Measurements from ENCODE around the gene DPCD.

DPCD gene

DNA sequence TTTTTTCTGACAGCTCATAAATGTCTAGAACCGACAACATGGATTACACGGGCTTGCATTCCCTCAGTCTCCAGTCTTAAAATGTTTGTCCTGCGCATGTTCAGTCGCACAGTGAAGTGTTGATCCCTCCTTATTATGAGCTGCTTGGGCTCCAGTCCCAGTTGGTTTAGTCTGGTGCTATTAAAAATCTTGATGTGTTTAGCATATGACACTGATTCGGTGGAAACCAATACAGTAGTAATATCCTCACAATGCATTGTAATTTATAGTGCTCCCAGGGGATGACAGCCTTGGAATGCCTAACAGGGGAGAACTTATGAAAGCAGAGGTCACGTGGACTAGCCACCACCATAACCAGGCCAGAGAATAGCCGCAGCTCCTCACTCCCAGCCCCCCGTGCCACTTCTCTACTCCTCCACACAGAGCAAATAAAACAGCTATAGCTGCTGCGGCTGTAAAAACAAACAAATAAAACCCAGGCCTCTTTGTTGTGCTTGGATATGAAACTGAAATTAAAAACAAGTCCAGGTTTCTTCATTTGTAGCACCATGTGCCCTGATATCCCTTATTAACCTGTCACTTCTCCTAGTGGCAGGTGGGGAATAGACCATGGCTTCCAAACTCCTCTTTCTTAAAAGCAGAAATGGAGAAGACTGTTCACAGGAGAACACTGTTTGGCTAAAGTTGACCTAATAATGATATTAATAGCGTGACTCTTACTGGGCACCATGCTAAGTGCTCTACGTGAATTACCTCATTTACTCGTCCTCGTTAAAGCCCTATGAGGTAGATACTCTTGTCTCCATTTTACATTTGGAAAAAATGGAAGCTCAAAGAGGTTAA lies 7.7 kb downstream of the DPCD start:
- no peak overlapping the region for H3K4me3 ChIP-seq (ENCODE audit: insufficient read length, low read depth)
- H3K36me3 ChIP-seq (ENCODE audit: insufficient read depth, insufficient read length, low read length), result peaks cover 4% of the 10 kb centered on the region
- DNase-seq (ENCODE audit: low read depth, low spot score), result no peak
- TF ChIP-seq ZNF274 (IDR thresholded peaks at IDR 0.05; ENCODE audit: low read depth, low read length) (no peak), SUZ12 (IDR thresholded peaks at IDR 0.05; ENCODE audit: extremely low read depth, insufficient read depth, insufficient read length) (no peak), YY1 (IDR thresholded peaks at IDR 0.05; ENCODE audit: insufficient read depth, insufficient read length) (no peak)
- H3K9me3 ChIP-seq (ENCODE audit: insufficient read depth, low read length), result no peaks in the 10 kb centered on the region
- no peaks in the 10 kb centered on the region for H3K4me1 ChIP-seq (ENCODE audit: insufficient read depth, insufficient read length)
- no peaks in the 10 kb centered on the region for H3K27me3 ChIP-seq (ENCODE audit: insufficient read depth, insufficient read length)
- H3K9ac ChIP-seq (ENCODE audit: insufficient read length, low read depth), result no peak overlapping the region

GRCh38 chr10:101597091-101597900 lies 9.2 kb downstream of the DPCD start:
- DNase-seq (ENCODE audit: low read depth, low spot score), result no peak
- H3K4me1 ChIP-seq (ENCODE audit: insufficient read depth, insufficient read length), result peaks cover 8% of the 10 kb centered on the region
- H3K36me3 ChIP-seq (ENCODE audit: insufficient read depth, insufficient read length, low read length), result peaks cover 7% of the 10 kb centered on the region
- no peak overlapping the region for H3K9ac ChIP-seq (ENCODE audit: insufficient read length, low read depth)
- TF ChIP-seq SUZ12 (IDR thresholded peaks at IDR 0.05; ENCODE audit: extremely low read depth, insufficient read depth, insufficient read length) (no peak), YY1 (IDR thresholded peaks at IDR 0.05; ENCODE audit: insufficient read depth, insufficient read length) (no peak), ZNF274 (IDR thresholded peaks at IDR 0.05; ENCODE audit: low read depth, low read length) (no peak)
- no peak overlapping the region for H3K4me3 ChIP-seq (ENCODE audit: insufficient read length, low read depth)
- no peaks in the 10 kb centered on the region for H3K9me3 ChIP-seq (ENCODE audit: insufficient read depth, low read length)
- no peaks in the 10 kb centered on the region for H3K27me3 ChIP-seq (ENCODE audit: insufficient read depth, insufficient read length)

GRCh38 chr10:101601541-101601940 lies 13.4 kb downstream of the DPCD start:
- H3K9me3 ChIP-seq (ENCODE audit: insufficient read depth, low read length), result no peaks in the 10 kb centered on the region
- H3K4me1 ChIP-seq (ENCODE audit: insufficient read depth, insufficient read length), result peaks cover 11% of the 10 kb centered on the region
- no peaks in the 10 kb centered on the region for H3K27me3 ChIP-seq (ENCODE audit: insufficient read depth, insufficient read length)
- H3K4me3 ChIP-seq (ENCODE audit: insufficient read length, low read depth), result no peak overlapping the region
- peaks cover 15% of the 10 kb centered on the region for H3K36me3 ChIP-seq (ENCODE audit: insufficient read depth, insufficient read length, low read length)
- no peak for TF ChIP-seq ZNF274 (IDR thresholded peaks at IDR 0.05; ENCODE audit: low read depth, low read length)
- TF ChIP-seq SUZ12 (IDR thresholded peaks at IDR 0.05; ENCODE audit: extremely low read depth, insufficient read depth, insufficient read length), result no peak
- TF ChIP-seq YY1 (IDR thresholded peaks at IDR 0.05; ENCODE audit: insufficient read depth, insufficient read length), result no peak
- DNase-seq (ENCODE audit: low read depth, low spot score), result no peak
- H3K9ac ChIP-seq (ENCODE audit: insufficient read length, low read depth), result no peak overlapping the region

DNA sequence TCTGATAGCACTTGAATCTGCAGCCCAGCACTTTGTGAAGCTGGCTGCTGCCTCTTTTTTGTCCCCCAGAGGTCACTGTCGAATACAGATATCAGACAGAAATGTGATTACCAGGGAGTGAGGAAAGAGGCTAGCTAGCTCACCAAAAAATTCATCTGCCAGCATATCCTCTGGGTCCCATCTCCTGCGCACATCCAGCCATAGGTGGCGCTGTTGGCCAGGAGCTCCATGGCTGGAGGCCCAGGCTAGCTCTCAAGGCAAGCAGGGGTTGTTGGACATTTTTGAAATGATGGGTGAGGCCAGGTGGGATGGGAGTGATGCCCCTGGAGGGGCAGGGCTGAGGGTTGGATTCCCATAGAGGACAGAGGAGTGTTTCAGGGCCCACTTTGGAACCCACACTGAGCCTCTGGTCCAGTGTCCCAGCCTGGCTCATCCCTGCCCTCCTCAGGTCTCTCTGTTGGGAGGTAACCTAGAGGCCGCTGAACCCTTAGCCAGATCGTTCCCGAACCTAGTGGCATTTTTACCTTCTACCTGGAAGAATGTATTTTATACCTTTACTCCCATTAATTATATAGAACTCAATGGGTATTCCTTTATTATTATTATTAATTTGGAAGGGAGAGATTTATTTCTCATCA lies 14.8 kb downstream of the DPCD start:
- H3K9me3 ChIP-seq (ENCODE audit: insufficient read depth, low read length), result no peaks in the 10 kb centered on the region
- no peak overlapping the region for H3K9ac ChIP-seq (ENCODE audit: insufficient read length, low read depth)
- H3K4me1 ChIP-seq (ENCODE audit: insufficient read depth, insufficient read length), result peaks cover 19% of the 10 kb centered on the region
- H3K4me3 ChIP-seq (ENCODE audit: insufficient read length, low read depth), result no peak overlapping the region
- no peak for TF ChIP-seq ZNF274 (IDR thresholded peaks at IDR 0.05; ENCODE audit: low read depth, low read length)
- no peak for TF ChIP-seq SUZ12 (IDR thresholded peaks at IDR 0.05; ENCODE audit: extremely low read depth, insufficient read depth, insufficient read length)
- TF ChIP-seq YY1 (IDR thresholded peaks at IDR 0.05; ENCODE audit: insufficient read depth, insufficient read length), result no peak
- peaks cover 15% of the 10 kb centered on the region for H3K36me3 ChIP-seq (ENCODE audit: insufficient read depth, insufficient read length, low read length)
- peak; percentile 83 for DNase-seq (ENCODE audit: low read depth, low spot score)
- H3K27me3 ChIP-seq (ENCODE audit: insufficient read depth, insufficient read length), result no peaks in the 10 kb centered on the region

DNA sequence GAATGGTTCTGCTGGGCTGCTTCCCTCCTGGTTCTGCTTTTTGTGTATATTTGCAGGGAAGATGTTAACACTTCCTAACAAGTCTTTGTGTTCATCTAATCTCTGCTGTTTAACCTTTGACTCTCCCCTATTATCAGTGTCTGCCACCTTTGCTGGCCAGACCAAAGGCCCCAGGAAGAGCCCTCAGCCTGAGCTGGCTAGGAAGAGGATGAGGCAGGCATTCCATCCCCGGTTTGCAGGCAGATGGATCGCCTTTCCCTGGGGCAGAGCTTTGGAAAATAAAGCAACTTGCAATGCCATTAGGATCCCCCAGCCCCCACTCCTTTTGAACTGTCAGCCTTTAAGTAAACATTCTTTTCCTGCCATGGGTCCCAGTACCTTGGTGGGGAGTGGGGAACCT lies 19.0 kb downstream of the DPCD start:
- no peak overlapping the region for H3K9ac ChIP-seq (ENCODE audit: insufficient read length, low read depth)
- no peak overlapping the region for H3K4me3 ChIP-seq (ENCODE audit: insufficient read length, low read depth)
- H3K36me3 ChIP-seq (ENCODE audit: insufficient read depth, insufficient read length, low read length), result peaks cover 42% of the 10 kb centered on the region
- H3K27me3 ChIP-seq (ENCODE audit: insufficient read depth, insufficient read length), result no peaks in the 10 kb centered on the region
- TF ChIP-seq YY1 (IDR thresholded peaks at IDR 0.05; ENCODE audit: insufficient read depth, insufficient read length) (no peak), ZNF274 (IDR thresholded peaks at IDR 0.05; ENCODE audit: low read depth, low read length) (no peak), SUZ12 (IDR thresholded peaks at IDR 0.05; ENCODE audit: extremely low read depth, insufficient read depth, insufficient read length) (no peak)
- DNase-seq (ENCODE audit: low read depth, low spot score), result peak; percentile 51
- H3K4me1 ChIP-seq (ENCODE audit: insufficient read depth, insufficient read length), result peaks cover 16% of the 10 kb centered on the region
- H3K9me3 ChIP-seq (ENCODE audit: insufficient read depth, low read length), result no peaks in the 10 kb centered on the region

- H3K4me1 ChIP-seq (ENCODE audit: insufficient read depth, insufficient read length), result peaks cover 15% of the 10 kb centered on the region
- TF ChIP-seq ZNF274 (IDR thresholded peaks at IDR 0.05; ENCODE audit: low read depth, low read length), result no peak
- no peak for TF ChIP-seq SUZ12 (IDR thresholded peaks at IDR 0.05; ENCODE audit: extremely low read depth, insufficient read depth, insufficient read length)
- no peak for TF ChIP-seq YY1 (IDR thresholded peaks at IDR 0.05; ENCODE audit: insufficient read depth, insufficient read length)
- no peak overlapping the region for H3K4me3 ChIP-seq (ENCODE audit: insufficient read length, low read depth)
- DNase-seq (ENCODE audit: low read depth, low spot score), result no peak
- peaks cover 41% of the 10 kb centered on the region for H3K36me3 ChIP-seq (ENCODE audit: insufficient read depth, insufficient read length, low read length)
- H3K9ac ChIP-seq (ENCODE audit: insufficient read length, low read depth), result no peak overlapping the region
- no peaks in the 10 kb centered on the region for H3K27me3 ChIP-seq (ENCODE audit: insufficient read depth, insufficient read length)
- no peaks in the 10 kb centered on the region for H3K9me3 ChIP-seq (ENCODE audit: insufficient read depth, low read length)
Measured at GRCh38 chr10:101609481-101609880, 21.4 kb downstream of the DPCD start.

Measured in NT2/D1 (cell line).